Fibroblast of skin of abdomen (primary cell): ENCODE data around the gene C20orf173. TPM values are rescaled to one million over a fixed set of nuclear protein-coding genes. Genes with fewer than 3 reads are reported as not detected.
"Not testable (repeated sequence)": the region's sequence is repeated elsewhere in the genome, so short reads cannot be mapped to it uniquely, and the experiment has no call there.

ENCODE experiments used
- DNase-seq: peaks from one replicate; pipeline ENCODE4 v3.0.0-alpha.2; 2013
- polyA plus RNA-seq, 2 experiments: library from polyadenylated mRNA; unstranded; fragments of 120-200 nt; gene quantifications; one replicate each; pipeline ENCODE4 v1.2.1, GENCODE V29; 2013; ENCODE audit not compliant: insufficient read length in 2 of 2

Gene C20orf173, protein sequence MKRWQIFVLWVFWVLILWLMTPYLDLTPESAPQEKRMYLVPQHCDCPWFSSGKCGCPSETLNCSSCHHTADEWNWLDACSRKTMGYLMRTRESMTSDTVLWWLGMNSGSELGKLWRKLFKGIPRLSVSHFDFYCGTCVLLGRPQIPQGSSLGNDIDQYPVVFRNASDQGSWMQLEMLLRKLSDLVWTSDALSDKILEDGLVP
- polyA plus RNA-seq (2013, experiment 1 of 2; ENCODE audit: insufficient read length): not detected
- not detected for polyA plus RNA-seq (2013, experiment 2 of 2; ENCODE audit: insufficient read length)

- no peak for DNase-seq
Observed at GRCh38 chr20:35529552-35529951, at the start of gene C20orf173. TSS of gene C20orf173 (minus strand) at chr20:35529652. CDS start at chr20:35529373, 279 bp downstream.

DNA sequence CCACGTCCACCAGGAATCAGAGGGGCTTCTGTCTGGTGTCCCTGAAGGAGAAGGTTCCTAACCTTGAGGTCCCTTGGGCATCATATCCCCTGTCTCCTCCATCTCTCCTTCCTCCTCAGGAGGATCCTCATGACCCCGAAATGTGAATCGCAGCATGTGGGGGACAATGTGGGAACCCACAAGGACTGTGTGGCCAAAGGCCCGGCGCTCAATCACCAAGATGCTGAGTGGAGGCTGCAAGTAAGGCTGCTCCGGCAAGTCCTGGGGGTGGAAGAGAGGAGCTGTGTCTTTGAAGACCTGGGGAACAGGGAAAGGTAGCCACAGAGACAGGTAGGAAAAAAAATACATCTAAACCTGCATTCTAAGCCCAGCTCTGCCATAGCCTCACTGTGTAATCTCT, 49.7 kb upstream of the C20orf173 start:
- no peak for DNase-seq

DNA sequence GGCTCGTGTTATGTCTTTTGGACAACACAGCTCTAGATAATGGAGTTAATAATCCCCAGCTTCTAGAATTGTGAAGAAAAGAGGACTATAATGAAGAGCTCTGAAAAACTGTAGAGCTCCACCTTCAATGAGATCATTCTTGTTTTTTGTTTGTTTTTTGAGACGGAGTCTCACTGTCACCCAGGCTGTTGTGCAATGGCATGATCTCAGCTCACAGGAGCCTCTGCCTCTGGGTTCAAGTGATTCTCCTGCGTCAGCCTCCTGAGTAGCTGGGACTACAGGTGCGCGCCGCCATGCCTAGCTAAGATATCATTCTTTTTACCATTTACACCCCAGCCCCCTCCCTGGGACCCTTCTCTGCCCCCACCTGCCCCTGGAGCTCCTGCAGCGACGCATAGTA, 49.0 kb upstream of the C20orf173 start:
- no peak for DNase-seq

GRCh38 chr20:35576816-35577215, 47.4 kb upstream of the C20orf173 start:
- no peak for DNase-seq

DNA sequence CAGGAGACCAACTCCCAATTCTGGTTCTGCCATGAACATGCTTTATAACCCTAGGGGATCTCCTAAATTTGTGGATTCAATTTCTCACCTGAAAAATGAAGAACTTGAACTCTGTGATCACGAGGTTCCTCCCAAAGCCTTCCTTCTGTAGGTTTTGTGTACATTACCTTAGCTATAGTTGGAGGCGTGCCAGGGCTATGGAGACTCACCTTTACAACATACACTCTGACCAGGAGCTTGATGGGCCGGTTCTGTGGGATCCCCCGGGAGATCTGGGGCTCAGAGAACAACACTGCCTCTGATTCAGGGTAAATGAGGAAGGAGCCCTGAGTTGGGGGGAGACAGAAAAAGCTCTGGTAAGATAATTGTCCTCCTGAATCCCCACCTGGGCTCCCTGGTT, 46.5 kb upstream of the C20orf173 start:
- no peak for DNase-seq

DNA sequence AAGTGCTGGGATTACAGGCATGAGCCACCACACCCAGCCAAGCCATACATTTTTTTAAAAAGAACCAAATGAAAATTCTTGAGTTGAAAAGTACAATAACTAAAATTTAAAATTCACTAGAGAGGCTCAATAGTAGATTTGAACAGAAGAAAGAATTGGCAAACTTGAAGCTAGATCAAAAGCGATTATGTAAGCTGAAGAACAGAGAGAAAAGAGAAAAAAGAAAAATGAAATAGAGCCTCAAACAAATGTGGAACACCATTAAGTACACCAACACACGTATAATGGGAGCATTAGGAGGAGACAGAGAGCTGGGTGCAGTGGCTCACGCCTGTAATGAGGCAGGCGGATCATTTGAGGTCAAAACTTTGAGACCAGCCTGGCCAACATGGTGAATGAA, 43.4 kb upstream of the C20orf173 start:
- no peak for DNase-seq

DNA sequence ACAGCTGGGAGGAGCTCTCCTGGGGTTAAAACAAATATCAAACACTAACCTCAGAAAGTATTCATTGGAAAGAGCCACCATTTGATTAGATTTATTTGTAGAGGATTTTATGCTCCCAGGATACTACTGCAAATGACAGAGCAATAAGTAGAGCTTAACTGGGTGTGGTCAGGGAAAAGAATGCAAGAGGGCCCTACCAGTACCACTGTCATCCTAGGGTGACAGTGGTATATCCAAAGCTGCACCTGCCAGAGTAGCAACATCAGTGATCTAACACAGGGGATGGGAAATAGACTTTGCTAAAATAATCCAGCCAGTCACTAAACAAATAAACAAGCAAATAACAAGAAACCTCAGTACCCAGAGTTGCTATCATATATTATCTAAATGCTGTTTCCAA, 42.1 kb upstream of the C20orf173 start:
- no peak for DNase-seq

DNA sequence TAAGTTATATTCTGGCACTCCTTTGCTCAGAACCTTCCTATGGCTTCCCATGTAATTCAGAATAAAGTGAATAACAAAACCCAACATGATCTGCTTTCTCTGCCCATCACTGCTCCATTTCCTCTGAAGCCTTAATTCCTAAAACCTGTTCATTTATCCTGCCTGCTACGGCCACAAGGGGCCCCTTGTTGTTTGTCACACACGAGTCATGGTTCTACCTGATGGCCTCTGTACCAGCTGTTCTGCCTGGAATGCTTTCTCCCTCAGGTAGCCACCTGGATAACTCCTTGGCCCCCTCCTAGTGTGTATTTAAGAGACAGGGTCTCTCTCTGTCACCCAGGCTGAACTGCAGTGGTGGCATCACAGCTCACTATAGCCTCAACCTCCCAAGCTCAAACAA, 39.2 kb upstream of the C20orf173 start:
- no peak for DNase-seq

- no peak for DNase-seq
Observed at GRCh38 chr20:35564905-35565304, 35.5 kb upstream of the C20orf173 start.

DNA sequence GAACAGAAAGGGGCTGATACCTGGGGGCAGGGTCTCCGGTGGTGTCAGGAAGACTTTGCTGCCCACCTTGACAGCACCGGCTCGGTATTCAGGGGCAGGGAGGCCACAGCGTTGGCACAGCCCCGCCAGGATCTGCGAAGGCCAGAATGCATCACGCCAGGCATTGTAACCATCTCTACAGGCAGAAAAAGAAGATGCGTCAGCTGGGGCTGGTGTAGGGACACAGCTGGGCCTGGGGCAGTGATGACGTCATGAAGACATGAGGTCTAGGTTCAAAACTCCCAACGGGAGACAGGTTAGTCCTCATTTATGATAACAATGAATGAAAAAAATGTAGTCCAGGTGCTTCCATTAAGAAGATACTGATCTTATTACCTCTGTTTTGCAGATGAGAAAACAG, 34.4 kb upstream of the C20orf173 start:
- no peak for DNase-seq

- no peak for DNase-seq
Observed at GRCh38 chr20:35562541-35563110, 33.2 kb upstream of the C20orf173 start.

GRCh38 chr20:35561671-35562070, 32.2 kb upstream of the C20orf173 start:
- DNase-seq: no peak

GRCh38 chr20:35561268-35561667, 31.8 kb upstream of the C20orf173 start:
- DNase-seq: peak; percentile 33

DNA sequence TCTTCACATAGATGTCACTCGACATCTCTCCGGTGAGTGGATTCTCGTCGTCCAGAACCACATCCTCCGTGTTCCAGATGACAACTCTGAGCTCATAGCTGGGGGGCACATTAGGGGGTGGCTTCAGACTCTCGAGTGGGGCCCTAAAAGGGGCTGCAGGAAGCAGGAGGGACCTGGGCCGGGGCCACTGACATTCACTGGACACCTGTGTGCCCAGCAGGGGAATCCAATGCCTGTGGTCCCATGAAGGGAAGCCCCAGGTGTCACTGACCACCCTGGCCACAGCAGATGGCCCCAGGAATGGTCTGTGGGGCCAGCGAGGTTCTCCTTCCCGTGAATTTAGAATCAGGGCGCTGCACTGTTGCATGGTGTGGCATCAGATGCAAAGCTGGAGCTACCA, 31.1 kb upstream of the C20orf173 start:
- no peak for DNase-seq

DNA sequence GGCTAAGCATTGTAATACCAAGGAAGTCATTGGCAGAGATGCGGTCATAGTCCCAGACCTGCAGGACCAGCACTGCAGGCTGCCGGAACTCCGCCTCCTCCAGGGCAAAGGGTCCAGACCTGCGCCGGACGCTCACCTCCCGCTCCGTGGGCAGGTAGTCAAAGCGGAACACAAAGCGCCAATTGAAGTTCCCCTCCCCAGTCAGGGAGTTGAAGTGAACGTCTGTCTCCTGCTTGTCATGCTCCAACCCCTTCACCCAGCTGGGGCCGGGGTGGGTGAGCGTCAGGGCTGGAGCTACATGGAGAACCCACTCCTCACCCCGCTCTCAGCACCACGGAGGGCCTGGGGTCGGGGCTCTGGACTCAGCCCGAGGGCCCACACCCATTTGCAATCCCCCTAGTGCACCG, 30.7 kb upstream of the C20orf173 start:
- no peak for DNase-seq

DNA sequence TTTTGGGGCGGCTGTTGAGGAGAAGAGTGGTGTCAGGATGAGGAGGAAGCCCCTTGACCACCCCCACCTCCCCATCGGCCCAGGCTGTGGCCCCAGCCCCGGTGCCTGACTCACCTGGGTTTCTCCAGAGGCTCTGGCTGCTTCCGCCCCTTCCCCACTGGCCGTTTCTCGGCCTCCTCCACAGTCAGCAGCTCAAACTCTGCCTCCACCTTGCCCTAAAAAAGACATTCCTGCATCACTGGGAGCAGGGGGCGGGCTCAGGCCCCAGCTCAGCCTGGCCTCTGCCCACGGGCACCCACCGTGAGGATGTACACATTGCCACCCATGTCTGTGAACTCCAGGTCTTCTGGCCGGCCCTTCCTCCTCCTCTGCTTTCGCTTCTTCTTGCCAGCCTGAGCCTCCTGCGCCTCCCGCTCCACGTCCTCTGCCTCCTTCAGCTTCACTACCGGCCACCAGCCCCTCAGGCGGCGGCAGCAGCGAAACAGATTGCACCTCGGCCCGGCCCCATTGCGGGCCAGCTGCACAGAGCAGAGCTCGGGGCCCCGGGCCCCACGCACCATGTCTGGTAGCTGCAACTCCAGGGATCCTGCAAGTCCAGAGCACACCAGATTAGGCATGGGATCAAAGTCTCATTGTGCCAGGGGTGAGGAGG, 29.7 kb upstream of the C20orf173 start:
- no peak for DNase-seq

DNA sequence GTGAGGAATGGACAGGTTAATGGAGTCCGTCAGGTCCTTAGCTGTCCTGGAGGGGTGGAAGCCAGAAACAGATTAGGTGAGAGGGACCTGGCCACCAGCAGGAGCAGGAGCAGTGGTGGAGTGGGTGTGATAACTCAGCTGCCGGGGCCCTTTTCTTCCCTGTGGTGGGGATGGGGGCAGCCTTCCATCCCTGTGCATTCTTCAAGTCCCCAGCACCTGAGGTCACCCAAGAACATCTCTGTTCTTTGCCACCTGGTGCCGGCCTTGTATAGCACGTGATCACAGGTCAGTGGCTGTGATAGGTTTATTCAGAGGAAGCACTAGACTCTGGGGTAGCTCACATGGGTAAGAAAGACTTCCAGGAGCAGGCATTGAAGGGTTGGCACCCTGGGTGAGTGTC, 29.0 kb upstream of the C20orf173 start:
- DNase-seq: no peak

DNA sequence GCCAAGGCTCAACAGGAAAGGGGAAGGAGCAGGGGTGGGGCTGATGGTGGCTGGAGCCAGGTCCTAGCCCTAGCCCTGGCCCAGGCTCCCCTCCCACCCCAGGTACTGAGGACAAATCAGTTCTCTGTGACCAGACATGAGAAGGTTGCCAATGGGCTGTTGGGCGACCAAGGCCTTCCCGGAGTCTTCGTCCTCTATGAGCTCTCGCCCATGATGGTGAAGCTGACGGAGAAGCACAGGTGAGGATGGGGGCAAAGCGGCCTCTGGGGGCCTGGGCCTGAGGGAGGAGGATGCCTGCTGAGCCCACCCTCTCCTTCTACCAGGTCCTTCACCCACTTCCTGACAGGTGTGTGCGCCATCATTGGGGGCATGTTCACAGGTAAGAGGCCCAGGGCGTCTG, 27.4 kb upstream of the C20orf173 start:
- no peak for DNase-seq

DNA sequence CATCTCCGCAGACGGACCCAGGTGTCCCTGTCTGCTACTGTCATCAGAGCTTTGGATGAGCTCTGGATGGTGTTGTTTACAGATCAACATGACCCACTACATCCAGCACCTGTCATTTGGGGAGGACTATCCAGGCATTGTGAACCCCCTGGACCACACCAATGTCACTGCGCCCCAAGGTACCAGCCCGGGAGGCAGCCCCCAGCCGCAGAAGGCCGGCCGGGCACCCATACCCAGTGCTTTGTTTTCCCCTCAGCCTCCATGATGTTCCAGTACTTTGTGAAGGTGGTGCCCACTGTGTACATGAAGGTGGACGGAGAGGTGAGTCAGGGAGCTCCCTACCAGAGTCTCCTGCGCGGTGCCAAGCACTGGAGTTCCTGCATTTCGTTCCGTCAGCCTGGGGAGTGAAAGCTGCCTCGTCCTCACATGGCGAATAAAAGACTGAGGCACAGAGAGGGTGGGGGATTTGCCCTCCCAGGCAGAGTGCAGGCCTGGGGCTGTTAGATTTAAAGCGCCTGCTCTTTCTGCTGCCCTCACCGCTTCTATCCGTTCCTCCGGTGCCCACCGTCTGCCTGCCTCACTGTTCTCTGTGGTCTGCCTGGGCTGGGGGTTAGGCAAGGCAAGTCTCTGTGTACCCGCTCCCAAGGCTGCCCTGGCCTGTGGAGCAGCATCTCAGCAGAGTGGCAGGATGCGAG, 26.6 kb upstream of the C20orf173 start:
- no peak for DNase-seq

DNA sequence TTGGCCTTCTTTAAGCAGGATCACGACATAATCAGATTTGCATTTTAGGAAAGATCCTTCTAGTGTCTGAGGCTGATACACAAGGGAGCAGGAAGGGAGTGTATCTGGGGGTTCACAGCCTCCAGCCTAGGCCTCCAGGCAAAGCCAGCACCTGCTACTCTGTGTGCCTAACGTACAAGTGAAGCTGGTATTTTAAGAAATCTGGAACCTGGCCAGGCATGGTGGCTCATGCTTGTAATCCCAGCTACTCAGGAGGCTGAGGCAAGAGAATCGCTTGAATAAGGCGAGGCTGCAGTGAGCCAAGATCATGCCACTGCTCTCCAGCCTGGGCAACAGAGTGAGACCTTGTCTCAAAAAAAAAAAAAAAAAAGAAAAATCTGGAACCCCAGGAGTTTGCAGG, 26.0 kb upstream of the C20orf173 start:
- DNase-seq: not testable (repeated sequence)

- DNase-seq: no peak
Observed at GRCh38 chr20:35552914-35553313, 23.5 kb upstream of the C20orf173 start.

- DNase-seq: peak; percentile 33
Observed at GRCh38 chr20:35551503-35551902, 22.1 kb upstream of the C20orf173 start.

GRCh38 chr20:35547329-35547728, 17.9 kb upstream of the C20orf173 start:
- DNase-seq: no peak

DNA sequence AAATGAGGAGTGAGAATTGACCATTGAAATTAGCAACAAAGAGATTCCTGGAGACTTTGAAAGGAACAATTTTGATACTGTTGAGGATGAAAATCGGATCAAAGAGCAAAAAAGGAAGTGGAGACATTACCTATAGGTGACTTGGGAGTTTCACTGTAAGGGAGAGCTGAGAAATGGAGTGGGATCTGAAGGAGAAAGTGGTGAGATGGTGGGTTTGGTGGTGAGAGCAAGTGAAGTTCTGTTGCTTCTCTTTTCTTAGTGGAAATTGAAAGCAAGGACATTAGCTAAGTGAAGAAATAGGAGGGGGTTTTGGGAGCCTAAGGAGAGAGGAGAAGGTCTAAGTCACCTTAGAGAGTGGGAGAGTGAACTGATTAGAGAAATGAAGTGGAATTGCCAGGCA, 16.7 kb upstream of the C20orf173 start:
- DNase-seq: no peak
